ENCODE results near the gene MYPOP.

Gene MYPOP

DNA sequence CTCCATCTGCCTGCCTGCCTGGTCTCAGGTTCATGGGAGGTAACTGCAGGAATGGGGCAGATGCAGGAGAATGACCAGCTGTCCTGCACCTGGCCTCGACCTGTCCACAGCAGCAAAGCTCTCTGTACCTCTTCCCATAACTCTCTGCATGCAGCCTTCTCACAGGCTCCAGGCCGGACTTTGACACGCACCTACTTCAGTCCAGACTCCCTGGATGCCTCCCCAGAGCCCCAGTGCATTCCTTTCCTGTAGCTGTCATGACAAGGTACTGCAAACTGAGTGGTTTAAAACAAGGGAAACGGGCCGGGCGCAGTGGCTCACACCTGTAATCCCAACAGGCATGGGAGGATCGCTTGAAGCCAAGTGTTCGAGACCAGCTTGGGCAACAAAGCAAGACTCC lies 8.9 kb upstream of the MYPOP start:
- H3K4me3 ChIP-seq (ENCODE audit: low read depth, low read length), result no peak overlapping the region
- TF ChIP-seq, protein P1, sequence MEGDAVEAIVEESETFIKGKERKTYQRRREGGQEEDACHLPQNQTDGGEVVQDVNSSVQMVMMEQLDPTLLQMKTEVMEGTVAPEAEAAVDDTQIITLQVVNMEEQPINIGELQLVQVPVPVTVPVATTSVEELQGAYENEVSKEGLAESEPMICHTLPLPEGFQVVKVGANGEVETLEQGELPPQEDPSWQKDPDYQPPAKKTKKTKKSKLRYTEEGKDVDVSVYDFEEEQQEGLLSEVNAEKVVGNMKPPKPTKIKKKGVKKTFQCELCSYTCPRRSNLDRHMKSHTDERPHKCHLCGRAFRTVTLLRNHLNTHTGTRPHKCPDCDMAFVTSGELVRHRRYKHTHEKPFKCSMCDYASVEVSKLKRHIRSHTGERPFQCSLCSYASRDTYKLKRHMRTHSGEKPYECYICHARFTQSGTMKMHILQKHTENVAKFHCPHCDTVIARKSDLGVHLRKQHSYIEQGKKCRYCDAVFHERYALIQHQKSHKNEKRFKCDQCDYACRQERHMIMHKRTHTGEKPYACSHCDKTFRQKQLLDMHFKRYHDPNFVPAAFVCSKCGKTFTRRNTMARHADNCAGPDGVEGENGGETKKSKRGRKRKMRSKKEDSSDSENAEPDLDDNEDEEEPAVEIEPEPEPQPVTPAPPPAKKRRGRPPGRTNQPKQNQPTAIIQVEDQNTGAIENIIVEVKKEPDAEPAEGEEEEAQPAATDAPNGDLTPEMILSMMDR (IDR thresholded peaks at IDR 0.05; ENCODE audit: low read depth, low read length, missing control alignments), result no peak
- no peak for DNase-seq (ENCODE audit: low read depth)

DNA sequence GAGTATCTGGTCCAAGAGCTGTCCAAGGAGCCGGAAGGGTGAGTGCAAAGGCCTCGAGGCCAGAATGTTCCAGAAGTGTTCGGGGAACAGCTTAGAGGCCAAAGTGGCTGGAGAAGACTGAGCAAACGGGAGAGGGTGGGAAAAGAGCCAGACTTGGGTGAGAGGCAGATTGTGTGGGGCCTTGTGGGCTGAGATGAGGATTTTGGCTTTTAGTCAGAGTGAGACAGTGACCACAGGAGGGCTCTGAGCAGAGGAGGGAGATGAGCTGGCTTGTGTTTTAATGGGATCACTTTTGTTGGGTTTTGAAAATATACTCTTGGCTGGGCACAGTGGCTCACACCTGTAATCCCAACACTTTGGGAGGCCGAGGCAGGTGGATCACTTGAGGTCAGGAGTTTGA lies 6.5 kb upstream of the MYPOP start:
- no peak for DNase-seq (ENCODE audit: low read depth)
- no peak overlapping the region for H3K4me3 ChIP-seq (ENCODE audit: low read depth, low read length)
- TF ChIP-seq, protein P1 (IDR thresholded peaks at IDR 0.05; ENCODE audit: low read depth, low read length, missing control alignments), result no peak

DNA sequence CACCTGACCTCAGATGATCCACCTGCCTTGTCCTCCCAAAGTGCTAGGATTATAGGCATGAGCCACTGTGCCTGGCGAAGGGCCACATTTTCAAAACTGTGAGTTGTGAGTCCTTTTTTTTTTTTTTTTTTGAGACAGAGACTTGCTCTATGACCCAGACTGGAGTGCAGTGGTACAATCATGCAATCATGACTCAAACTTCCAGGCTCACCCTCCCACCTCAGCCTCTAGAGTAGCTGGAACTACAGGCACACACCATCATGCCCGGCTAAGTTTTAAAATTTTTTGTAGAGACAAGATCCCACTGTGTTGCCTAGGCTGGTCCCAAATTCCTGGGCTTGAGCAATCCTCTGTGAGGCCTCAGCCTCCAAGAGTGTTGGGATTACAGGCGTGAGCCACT lies 3.8 kb upstream of the MYPOP start:
- TF ChIP-seq, protein P1 (IDR thresholded peaks at IDR 0.05; ENCODE audit: low read depth, low read length, missing control alignments), result no peak
- H3K4me3 ChIP-seq (ENCODE audit: low read depth, low read length), result no peak overlapping the region
- DNase-seq (ENCODE audit: low read depth), result no peak

DNA sequence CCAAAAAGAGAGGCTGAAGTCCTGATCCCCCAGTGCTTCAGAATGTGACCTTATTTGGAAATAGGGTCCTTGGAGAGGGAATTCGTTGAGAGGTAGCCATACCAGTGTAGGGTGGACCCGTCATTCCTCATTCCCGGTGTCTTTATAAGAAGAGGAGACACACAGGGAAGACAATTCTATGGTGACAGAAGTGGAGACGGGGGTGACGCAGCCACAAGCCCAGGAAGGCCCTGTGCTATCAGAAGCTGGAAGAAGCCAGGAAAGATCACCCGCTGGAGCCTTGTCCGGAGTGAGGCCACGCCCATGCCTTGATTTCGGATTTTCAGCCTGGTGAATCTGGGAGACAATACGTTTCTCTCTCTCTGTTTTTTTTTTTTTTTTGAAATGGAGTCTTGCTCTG lies 2.6 kb upstream of the MYPOP start:
- H3K4me3 ChIP-seq (ENCODE audit: low read depth, low read length), result no peak overlapping the region
- DNase-seq (ENCODE audit: low read depth), result no peak
- TF ChIP-seq, protein P1 (IDR thresholded peaks at IDR 0.05; ENCODE audit: low read depth, low read length, missing control alignments), result no peak

DNA sequence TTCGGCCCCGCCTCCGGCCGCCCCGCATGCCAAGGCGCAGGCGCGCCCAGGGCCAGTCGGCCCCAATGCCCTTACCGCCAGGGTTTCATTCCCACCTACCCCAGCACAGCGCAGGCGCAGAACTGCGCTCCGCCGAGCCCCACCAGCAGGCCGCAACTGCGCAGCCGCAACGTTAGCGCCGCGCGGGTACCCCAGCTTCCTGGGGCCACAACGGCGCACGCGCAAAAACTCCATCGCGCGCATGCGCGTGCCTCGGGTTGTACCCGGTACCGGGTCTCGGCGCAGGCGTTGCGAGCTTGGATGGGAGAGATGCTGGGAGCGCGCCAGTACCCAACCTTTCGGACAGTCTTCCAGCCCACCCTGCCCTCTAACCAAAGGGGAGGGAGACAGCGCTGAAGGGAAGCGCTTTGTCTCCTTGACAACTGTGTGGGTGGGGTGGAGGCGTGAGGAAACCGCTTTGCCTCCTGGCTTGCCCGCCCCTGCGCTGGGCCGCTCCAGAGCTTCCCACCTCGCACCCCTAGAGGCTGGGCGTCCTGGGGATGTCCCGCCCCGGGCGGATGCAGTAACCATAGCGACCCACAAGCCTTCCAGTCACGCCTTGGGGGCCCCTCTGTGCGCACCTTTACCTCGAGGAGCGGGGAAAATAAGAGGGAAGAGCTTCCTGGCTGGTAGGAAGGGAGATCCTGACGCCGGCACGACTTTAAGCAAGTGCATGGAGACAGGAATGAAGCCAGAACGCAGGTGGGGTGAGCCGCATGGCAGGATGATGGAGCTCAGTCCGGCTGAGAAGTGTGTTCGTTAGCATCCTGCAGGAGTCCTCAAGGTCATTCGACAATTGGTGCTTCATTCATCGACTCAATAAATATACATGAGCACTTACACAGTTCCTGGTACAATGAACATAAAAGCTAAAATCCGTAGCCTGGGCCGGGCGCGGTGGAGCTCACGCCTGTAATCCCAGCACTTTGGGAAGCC lies 525 bp upstream of the MYPOP start:
- TF ChIP-seq, protein P1 (IDR thresholded peaks at IDR 0.05; ENCODE audit: low read depth, low read length, missing control alignments), result no peak
- DNase-seq (ENCODE audit: low read depth), result peak; percentile 86
- H3K4me3 ChIP-seq (ENCODE audit: low read depth, low read length), result peak overlapping the region; percentile 84

DNA sequence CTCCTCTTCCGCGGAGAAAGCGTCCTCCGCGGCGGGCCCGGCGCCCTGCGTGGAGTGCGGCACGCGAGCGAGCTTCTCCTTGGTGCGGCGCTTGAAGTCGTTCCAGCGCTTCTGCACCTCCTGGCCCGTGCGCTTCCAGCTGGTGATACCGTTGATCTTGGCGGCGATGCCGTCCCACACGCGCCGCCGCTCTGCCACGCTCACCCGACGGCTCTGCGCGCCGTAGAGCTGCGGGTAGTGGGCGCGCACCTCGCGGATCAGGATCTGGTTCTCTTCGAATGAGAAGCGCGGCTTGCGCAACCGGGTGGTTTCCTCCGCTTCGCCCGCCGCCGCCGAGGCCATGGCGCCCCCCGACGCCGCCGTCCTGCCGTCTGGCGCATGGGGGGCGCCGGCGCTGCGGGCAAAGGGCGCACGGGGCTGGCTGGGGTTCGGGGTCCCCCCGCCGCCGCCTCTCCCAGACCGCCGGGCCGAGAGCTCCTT lies 941 bp downstream of the MYPOP start:
- peak overlapping the region; percentile 84 for H3K4me3 ChIP-seq (ENCODE audit: low read depth, low read length)
- no peak for DNase-seq (ENCODE audit: low read depth)
- TF ChIP-seq, protein P1 (IDR thresholded peaks at IDR 0.05; ENCODE audit: low read depth, low read length, missing control alignments), result no peak

Measured in GM12864 (cell line).